Measurements from ENCODE around the gene PGBD4. TPM values are rescaled to one million over a fixed set of nuclear protein-coding genes. Genes with fewer than 3 reads are reported as not detected.
"Not testable (repeated sequence)": the region's sequence is repeated elsewhere in the genome, so short reads cannot be mapped to it uniquely, and the experiment has no call there.

The PGBD4 gene
- total RNA-seq, 1 donor from 2014 or later: 1.2 TPM

DNA sequence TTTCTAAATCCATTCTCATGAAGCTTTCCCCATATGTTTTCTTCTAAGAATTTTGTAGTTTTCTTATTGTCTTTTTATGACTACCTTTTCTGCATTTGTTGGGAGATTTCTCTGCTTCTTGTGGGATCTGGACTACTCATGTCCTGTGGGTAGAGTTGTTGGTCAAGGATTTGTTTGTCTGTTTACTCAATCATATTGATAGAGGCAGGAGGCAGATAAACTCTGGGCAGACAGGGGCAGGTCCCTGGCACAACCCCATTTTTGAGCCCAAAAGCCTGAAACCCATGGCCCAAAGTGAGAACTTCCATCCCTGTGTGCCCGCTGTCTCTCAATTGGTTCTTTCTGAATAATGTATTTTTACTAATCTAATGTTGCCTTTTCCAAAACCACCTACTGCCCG is 12.3 kb downstream of the PGBD4 start:
- DNase-seq (ENCODE audit: low spot score): no peak

DNA sequence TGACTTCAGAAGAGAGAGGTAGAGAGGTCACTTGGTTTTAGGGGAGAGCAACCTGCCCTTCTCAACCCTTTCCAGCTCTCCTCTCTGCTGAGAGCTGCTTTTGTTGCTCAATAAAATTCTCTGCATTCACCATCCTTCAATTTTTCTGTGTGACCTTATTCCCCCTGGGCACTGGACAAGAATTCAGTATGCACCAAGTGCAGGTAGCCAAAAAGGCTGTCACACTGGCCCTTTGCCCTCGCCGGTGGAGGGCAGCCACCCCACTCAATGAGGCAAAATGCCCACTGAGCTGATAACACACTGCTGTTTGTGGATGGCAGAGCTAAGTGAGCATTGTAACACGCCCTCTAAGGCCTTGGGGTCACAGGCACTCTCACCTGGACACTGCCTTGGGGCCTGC is 12.9 kb downstream of the PGBD4 start:
- no peak for DNase-seq (ENCODE audit: low spot score)

DNA sequence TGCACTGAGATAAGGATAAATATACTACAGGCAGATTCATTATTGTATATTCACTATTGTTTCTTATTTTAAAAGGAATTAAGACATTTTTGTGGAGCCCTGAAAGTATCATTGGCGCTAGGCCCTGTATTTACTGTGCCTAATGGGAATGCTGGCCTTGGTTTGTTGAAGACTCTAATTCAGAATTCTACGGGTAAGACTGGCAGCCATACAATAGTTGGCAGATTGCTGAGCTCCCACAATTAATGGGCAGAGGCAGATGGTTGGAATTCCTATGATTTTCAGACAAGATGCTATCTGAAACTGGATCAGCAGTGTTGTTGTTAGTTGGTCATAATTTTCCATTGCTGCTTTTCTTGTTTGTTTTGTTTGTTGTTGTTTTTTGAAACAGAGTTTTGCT is 14.7 kb downstream of the PGBD4 start:
- DNase-seq (ENCODE audit: low spot score): no peak

DNA sequence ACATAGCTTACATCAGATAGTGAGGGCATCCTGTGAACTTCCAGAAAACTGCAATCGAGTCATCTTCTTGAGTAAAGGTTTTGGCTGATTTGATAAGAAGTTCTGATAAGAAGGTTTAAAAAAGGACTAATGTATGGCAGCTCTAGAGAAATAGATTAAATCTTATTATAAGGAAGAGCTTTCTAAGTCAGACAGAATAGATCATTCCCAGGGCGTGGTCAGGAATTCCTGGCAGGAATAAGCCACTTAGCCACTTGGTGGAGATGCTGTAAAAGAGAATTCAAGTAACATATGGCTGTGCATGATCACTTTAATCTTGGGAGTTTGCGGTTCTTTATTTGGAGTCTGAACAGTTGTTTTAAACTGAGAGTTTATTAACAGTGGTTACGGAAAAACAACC is 17.4 kb downstream of the PGBD4 start:
- DNase-seq (ENCODE audit: low spot score): no peak

DNA sequence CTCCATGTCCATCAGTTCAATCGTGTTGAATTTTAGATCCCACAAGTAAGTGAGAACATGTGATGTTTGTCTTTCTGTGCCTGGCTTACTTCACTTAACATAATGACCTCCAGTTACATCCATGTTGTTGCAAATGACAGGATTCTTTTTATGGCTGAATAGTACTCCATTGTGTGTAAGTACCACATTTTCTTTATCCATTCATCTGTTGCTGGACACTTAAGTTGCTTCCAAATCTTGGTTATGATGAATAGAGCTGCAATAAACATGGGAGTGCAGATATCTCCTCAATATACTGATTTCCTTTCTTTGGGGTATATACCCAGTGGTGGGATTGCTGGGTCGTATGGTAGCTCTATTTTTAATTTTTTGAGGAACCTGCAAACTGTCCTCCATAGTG is 18.5 kb downstream of the PGBD4 start:
- DNase-seq (ENCODE audit: low spot score): not testable (repeated sequence)

DNA sequence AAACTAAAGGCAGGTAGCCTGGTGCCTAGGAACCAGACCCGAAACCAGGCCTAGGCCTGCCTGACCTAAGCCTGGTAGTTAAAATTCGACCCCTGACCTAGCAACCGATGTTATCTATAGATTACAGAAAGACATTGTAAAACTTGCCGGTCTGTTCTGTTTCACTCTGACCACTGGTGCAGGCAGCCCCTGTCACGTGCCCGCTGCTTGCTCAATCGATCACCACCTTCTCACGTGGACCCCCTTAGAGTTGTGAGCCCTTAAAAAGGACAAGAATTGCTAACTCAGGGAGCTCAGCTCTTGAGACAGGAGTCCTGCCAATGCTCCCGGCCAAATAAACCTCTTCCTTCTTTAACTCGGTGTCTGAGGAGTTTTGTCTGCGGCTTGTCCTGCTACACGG is 19.9 kb downstream of the PGBD4 start:
- not testable (repeated sequence) for DNase-seq (ENCODE audit: low spot score)

DNA sequence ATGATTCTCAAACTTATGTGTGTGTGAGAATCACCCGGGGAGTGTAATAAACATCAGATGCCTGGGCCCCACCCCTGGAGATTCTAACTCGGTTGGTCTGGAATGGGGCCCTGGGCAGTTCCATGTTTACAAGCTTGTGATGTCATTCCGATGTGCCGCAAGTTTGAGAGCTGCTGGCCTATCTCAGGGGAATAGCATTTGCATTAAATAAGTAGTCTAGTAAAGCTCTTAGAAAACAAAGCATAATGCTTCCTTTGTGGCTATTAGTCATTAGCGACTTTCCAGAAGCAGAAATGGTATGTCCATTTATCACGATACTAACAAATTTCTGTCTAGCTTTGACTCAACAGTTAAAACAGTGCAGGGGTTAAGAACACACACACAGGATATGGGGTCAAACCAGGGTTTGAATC is 20.9 kb downstream of the PGBD4 start:
- no peak for DNase-seq (ENCODE audit: low spot score)

DNA sequence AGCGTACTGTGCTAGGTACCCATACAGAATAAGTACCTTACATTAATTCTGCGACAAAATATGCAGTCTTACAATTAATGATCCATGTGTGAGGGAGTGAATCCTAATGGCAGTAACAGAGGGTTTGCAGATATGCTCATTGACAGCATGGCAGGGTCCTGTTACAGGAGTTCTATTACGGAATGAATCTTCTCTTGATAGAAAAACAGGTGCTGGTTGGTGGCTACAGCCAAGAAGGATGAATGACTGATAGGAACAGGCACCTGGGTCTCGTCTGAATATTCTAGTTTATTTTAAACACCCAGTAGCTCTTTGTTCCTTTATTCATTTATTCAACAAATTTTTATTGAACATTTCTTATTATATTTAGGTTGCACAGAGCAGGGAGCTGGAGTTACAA is 22.8 kb downstream of the PGBD4 start:
- no peak for DNase-seq (ENCODE audit: low spot score)

DNA sequence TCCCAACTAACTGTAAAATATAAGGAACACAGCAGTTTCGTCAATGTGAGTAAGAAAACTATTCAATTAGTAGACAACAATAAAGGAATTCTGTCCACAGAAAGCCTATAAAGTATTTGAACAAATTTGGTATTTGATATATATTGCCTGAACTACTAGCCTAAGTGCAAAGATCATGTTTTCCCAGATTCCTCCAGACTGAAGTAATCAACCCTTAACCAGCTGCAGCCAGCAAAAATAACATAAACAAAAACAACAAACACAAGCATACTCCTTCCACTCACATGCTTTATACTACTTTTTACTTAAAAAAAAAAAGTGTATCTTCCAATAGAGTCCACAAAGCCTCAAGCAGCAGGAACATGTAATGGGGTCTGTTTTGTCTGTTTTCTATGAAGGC is 24.1 kb downstream of the PGBD4 start:
- no peak for DNase-seq (ENCODE audit: low spot score)

DNA sequence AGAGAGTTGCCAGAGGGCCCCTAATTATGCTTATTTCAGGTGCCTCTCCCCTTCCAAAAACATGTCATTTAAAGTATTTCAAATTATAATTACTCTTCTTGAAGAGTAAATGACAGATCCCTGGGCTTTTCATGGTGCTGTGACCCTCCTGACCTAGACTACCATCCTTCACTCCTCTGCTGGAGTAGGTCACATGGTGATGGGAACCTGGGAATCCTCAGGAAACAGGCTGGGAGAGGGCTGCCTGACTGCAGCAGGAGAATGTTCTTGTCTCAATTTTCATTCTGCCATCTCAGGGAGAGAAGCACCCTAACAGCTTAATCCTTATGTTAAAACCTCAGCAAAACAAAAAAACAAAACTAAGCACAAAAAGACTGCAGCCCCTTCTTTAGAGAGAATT is 24.6 kb downstream of the PGBD4 start:
- DNase-seq (ENCODE audit: low spot score): no peak

DNA sequence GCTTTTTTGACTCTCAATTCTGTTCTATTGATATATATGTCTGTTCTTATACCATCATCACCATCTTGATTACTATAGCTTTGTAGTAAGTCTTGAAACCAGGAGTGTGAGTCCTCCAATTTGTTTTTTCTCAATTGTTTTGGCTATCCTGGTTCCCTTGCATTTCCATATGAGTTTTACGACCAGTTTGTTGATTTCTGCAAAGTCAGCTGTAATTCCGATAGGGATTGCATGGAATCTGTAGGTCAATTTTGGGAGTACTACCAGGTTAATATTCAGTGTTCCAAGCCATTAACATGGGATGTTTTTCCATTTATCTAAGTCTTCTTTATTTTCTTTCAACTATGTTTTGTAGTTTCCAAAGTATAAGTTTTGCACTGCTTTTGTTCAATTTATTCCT is 27.0 kb downstream of the PGBD4 start:
- DNase-seq (ENCODE audit: low spot score): no peak

DNA sequence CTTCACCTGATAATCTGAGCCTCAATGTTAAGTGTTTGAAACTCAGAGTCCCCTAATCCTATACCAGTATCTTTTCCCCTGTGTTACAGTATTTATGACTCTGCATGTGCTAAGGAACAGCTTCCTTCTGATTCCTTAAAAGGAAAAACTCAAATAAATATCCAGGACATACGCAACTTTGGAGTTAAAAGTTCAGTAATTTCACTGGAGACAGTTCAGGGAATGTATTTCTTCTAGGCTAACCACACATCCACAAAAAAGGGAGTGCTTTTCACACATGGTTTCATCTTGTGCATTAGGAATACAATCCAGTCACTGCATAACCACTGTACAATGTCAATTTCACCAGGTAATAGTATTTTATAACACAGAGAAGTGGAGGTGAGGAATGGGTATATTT is 31.0 kb downstream of the PGBD4 start:
- no peak for DNase-seq (ENCODE audit: low spot score)

DNA sequence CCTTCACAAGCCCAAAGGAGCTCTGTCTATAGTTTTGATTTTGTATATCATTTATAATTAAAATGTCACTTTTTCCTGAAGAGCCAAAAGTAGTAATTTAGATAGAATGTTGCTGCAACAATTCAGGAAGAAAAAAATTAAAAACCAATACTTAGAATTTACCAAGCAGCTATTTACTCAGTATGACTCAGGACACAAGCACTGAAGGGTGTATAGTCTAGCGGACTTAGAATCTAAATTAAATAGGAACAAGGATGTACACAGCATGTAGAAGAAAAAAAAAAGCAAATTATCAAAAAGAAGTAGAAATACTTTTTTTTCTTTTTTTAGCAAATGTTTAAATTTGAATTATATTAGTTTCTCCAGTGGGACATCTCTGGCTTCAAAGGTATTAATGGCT is 31.6 kb downstream of the PGBD4 start:
- DNase-seq (ENCODE audit: low spot score): no peak

DNA sequence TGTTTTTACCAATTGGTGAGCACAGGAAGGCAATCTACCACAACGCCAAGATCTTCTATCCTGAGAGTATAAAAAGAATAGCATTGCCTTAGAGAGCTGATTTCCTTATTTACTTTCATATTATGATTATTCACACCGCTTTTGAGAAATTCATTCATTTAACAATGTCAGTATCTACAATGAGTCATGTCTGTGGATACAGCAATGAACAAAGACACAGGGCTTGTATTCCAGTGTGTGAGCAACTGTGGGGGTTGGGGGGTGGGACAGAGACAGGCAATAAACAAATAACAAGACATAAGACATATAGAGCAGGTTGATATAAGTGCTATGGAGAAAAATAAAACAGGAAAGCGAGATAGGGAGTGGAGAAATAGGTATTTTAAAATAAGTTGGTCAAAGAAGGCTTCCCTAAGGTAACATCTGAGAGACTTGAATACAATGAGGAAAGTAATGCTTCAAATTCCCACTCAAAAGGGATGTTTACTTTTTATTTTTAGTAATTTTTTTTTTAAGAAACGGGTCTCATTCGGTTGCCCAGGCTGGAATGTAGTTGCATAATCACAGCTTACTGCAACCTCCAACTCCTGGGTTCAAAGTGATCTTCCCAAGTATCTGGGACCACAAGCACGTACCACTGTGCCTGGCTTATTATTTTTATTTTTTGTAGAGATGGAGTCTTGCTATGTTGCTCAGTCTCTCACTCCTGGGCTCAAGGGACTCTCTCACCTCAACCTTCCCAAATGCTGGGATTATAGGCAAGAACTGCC is 45.7 kb downstream of the PGBD4 start:
- DNase-seq (ENCODE audit: low spot score): no peak

DNA sequence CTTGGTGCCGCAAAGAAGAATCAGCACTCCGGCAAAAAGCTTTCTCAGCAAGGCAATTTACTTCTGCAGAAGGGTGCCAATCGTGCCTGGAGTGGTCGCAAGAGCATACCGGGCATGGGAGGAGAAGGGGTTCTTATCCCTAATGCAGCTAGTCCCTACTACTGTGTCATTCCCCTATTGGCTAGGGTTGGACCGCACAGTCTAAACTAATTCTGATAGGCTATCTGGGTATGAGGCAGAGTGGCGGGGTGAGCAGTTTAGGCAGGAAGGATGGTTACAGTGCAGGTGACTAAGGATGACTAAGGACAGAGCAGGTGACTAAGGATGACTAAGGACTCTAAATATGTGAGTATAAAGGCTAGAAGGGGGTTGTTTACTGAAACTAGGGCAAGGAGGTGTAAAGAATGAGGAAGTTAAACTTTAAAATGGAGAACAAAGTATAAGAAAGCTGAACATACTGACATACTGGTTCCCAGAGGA is 52.9 kb downstream of the PGBD4 start:
- DNase-seq (ENCODE audit: low spot score): no peak

DNA sequence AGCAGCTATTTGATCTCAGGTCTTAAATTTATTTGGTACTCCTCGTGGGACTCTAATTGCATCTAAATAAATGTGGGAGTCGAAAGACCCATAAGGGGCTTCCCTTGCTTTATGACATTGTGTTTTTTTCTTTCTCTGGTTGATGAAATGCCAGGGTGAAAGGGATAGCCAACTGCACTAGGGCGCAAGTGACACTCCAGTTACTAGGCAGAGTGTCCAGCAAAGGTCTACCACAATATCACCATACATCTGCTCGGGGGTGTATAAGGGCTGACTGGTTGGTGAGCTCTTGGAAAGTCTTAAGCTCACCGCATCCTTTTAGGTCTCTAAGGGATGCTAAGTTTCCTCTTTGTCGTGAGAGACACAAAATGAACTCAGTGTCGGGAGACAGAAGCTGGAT is 54.0 kb downstream of the PGBD4 start:
- DNase-seq (ENCODE audit: low spot score): no peak

Other genes with a start within 250 kb of the PGBD4 start
- not detected for gene CHRM5, start 133.6 kb upstream of the PGBD4 start, total RNA-seq
- gene AVEN, start 62.9 kb upstream of the PGBD4 start, total RNA-seq: 13.9 TPM
- gene EMC7, start 221 bp upstream of the PGBD4 start, total RNA-seq: 65.5 TPM
- gene KATNBL1, start 108.0 kb downstream of the PGBD4 start, total RNA-seq: 30.4 TPM
- gene EMC4, start 122.9 kb downstream of the PGBD4 start, total RNA-seq: 96.5 TPM
- gene SLC12A6, start 235.7 kb downstream of the PGBD4 start, total RNA-seq: 18.3 TPM
- 116 TPM for gene NOP10, start 241.1 kb downstream of the PGBD4 start, total RNA-seq
- not detected for gene NUTM1, start 241.2 kb downstream of the PGBD4 start, total RNA-seq

Data from mucosa of gallbladder (tissue), 1 donor.